HEK293 (cell line): ENCODE measurements around the gene PGGHG.
A peak's percentile ranks its signal among the peaks of the same experiment; 100 is the strongest.
"Not testable (repeated sequence)": the region's sequence is repeated elsewhere in the genome, so short reads cannot be mapped to it uniquely, and the experiment has no call there.

ENCODE experiments used
- CTCF ChIA-PET: fragments of 350-600 bp; formaldehyde crosslinking; extraction: SDS; loops from one replicate; lab custom pipeline; 2021; ENCODE audit warnings: antibody characterized with exemption; lab: Yijun Ruan, JAX
- POLR2A ChIA-PET: fragments of 300-600 bp; formaldehyde crosslinking; extraction: SDS; loops from one replicate; lab custom pipeline; 2020; ENCODE audit warnings: antibody characterized with exemption, inconsistent platforms; lab: Yijun Ruan, JAX
- H3K27ac ChIP-seq: fragments of 200-500 bp; sonication (Bioruptor generic); 2 replicates; pipeline ENCODE4 v1.5.1; 2014; ENCODE audit warnings: low read depth, low read length, control low read depth, inconsistent platforms; ENCODE audit errors: extremely low read depth
- H3K36me3 ChIP-seq, 2 experiments: fragments of 200-500 bp in 1 of 2; sonication (Bioruptor generic) in 1 of 2; 1 replicate in 1 of 2; 2 replicates in 1 of 2; pipeline ENCODE4 v1.5.1; 2014 to 2017; ENCODE audit warnings: inconsistent platforms in 2 of 2, low read length in 2 of 2; ENCODE audit not compliant: control insufficient read depth in 2 of 2, insufficient read depth in 1 of 2
- H3K4me1 ChIP-seq: fragments of 200-500 bp; sonication (Bioruptor generic); 2 replicates; pipeline ENCODE4 v1.5.1; 2014; ENCODE audit warnings: mild to moderate bottlenecking, low read length, inconsistent platforms; ENCODE audit not compliant: control insufficient read depth, insufficient read depth
- H3K4me3 ChIP-seq: 2 replicates; pipeline ENCODE4 v1.5.1; 2011; ENCODE audit warnings: low read depth, mild to moderate bottlenecking, control low read depth, low read length, moderate library complexity
- H3K9me3 ChIP-seq: fragments of 200-500 bp; sonication (Bioruptor generic); 2 replicates; pipeline ENCODE4 v1.5.1; 2014; ENCODE audit warnings: low read depth, low read length, inconsistent platforms; ENCODE audit not compliant: control insufficient read depth, insufficient read depth
- GLIS1 ChIP-seq: fragments of 450-650 bp; formaldehyde crosslinking; IDR thresholded peaks from 2 replicates; pipeline ENCODE4 v1.5.1; 2016; ENCODE audit warnings: missing biosample characterization, missing genetic modification characterization
- GLIS2 ChIP-seq: fragments of 450-650 bp; formaldehyde crosslinking; IDR thresholded peaks from 2 replicates; pipeline ENCODE4 v1.5.1; 2016; ENCODE audit warnings: missing biosample characterization, missing genetic modification characterization
- KLF10 ChIP-seq: fragments of 450-650 bp; IDR thresholded peaks from 2 replicates; pipeline ENCODE4 v1.5.1; 2018; ENCODE audit warnings: missing biosample characterization, mild to moderate bottlenecking, missing genetic modification characterization
- KLF9 ChIP-seq: fragments of 450-650 bp; formaldehyde crosslinking; IDR thresholded peaks from 2 replicates; pipeline ENCODE4 v1.5.1; 2016; ENCODE audit warnings: missing biosample characterization, missing genetic modification characterization, low read depth
- PRDM1 ChIP-seq: fragments of 450-650 bp; formaldehyde crosslinking; IDR thresholded peaks from 2 replicates; pipeline ENCODE4; 2016; ENCODE audit warnings: missing biosample characterization, missing genetic modification characterization
- SCRT2 ChIP-seq: fragments of 450-650 bp; formaldehyde crosslinking; IDR thresholded peaks from 2 replicates; pipeline ENCODE4 v1.5.1; 2016; ENCODE audit warnings: missing biosample characterization, missing genetic modification characterization
- ZIC2 ChIP-seq: fragments of 450-650 bp; formaldehyde crosslinking; IDR thresholded peaks from 2 replicates; pipeline ENCODE4 v1.5.1; 2016; ENCODE audit warnings: missing biosample characterization, missing genetic modification characterization
- ZNF148 ChIP-seq: fragments of 450-650 bp; formaldehyde crosslinking; IDR thresholded peaks from 2 replicates; pipeline ENCODE4 v1.5.0; 2017; ENCODE audit warnings: missing biosample characterization, missing genetic modification characterization, borderline replicate concordance
- ZNF302 ChIP-seq: fragments of 450-650 bp; formaldehyde crosslinking; IDR thresholded peaks from 2 replicates; pipeline ENCODE4 v1.5.1; 2016; ENCODE audit warnings: missing biosample characterization, missing genetic modification characterization, low read depth
- ZNF341 ChIP-seq: fragments of 450-650 bp; formaldehyde crosslinking; IDR thresholded peaks from 2 replicates; pipeline ENCODE4; 2016; ENCODE audit warnings: low read depth, missing biosample characterization, missing genetic modification characterization
- ZNF362 ChIP-seq: fragments of 450-650 bp; formaldehyde crosslinking; IDR thresholded peaks from 2 replicates; pipeline ENCODE4 v1.5.1; 2016; ENCODE audit warnings: missing biosample characterization, missing genetic modification characterization
- ZNF624 ChIP-seq: fragments of 450-650 bp; formaldehyde crosslinking; IDR thresholded peaks from 2 replicates; pipeline ENCODE4 v1.5.1; 2017; ENCODE audit warnings: missing biosample characterization, missing genetic modification characterization
- ZNF677 ChIP-seq: fragments of 450-650 bp; IDR thresholded peaks from 2 replicates; pipeline ENCODE4 v1.5.0; 2018; ENCODE audit warnings: missing biosample characterization, mild to moderate bottlenecking, missing genetic modification characterization, moderate library complexity
- TF ChIP-seq, protein P1 (sequence below): fragments of 450-650 bp; formaldehyde crosslinking; IDR thresholded peaks from 2 replicates; pipeline ENCODE4 v1.5.1; 2017; ENCODE audit warnings: missing biosample characterization, missing genetic modification characterization
- TF ChIP-seq, protein P2 (sequence below): fragments of 450-650 bp; formaldehyde crosslinking; IDR thresholded peaks from 2 replicates; pipeline ENCODE4 v1.5.1; 2017; ENCODE audit warnings: missing biosample characterization, missing genetic modification characterization

The PGGHG gene

GRCh38 chr11:313787-314553 is 25.0 kb downstream of the PGGHG start, which contains the start of gene IFITM1:
IFITM1 (plus strand) TSS chr11:314040; CDS start chr11:314171, 131 bp downstream.
- H3K9me3 ChIP-seq: no peaks in the 10 kb centered on the region
- no peak for TF ChIP-seq ZNF302
- TF ChIP-seq ZNF362 (tag by site-specific recombination): no peak
- TF ChIP-seq PRDM1 (tag by site-specific recombination): peak; percentile 52; the same call in 1 of the 2 replicates
- TF ChIP-seq ZNF341 (tag by site-specific recombination): peak; percentile 79
- TF ChIP-seq GLIS2 (tag by site-specific recombination): peak; percentile 61
- TF ChIP-seq SCRT2 (tag by site-specific recombination): peak; percentile 40; the same call in 1 of the 2 replicates
- peak; percentile 36 for TF ChIP-seq GLIS1
- TF ChIP-seq, protein P1, sequence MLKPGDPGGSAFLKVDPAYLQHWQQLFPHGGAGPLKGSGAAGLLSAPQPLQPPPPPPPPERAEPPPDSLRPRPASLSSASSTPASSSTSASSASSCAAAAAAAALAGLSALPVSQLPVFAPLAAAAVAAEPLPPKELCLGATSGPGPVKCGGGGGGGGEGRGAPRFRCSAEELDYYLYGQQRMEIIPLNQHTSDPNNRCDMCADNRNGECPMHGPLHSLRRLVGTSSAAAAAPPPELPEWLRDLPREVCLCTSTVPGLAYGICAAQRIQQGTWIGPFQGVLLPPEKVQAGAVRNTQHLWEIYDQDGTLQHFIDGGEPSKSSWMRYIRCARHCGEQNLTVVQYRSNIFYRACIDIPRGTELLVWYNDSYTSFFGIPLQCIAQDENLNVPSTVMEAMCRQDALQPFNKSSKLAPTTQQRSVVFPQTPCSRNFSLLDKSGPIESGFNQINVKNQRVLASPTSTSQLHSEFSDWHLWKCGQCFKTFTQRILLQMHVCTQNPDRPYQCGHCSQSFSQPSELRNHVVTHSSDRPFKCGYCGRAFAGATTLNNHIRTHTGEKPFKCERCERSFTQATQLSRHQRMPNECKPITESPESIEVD (tag by site-specific recombination): 0 out of 2 replicates have a peak, but pooled peaks have one; percentile 45
- no peaks in the 10 kb centered on the region for H3K36me3 ChIP-seq
- no peak within 1 kb of the TSS; the same call in 1 of the 2 replicates for H3K4me3 ChIP-seq
- no peak within 1 kb of the TSS for H3K27ac ChIP-seq
- CTCF ChIA-PET: no interaction called here
- H3K4me1 ChIP-seq: no peaks in the 10 kb centered on the region
- POLR2A ChIA-PET: no interaction called here

DNA sequence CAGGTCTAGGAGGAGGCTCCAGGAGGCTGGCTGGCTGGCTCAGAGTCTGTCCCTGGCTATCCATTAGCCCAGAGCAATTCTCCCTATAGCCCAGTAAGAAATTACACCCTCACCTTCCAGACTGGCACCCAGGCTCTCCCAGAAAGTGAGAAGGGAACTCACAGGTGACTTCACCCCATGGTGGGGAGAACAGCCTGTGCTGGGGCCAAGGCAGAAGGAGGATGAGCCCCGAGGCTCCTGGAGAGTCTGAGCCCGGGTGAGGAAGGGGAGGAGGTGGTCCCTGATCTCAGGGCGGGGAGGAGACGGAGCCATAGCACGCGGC is 25.6 kb downstream of the PGGHG start:
- H3K27ac ChIP-seq, H3K36me3 ChIP-seq, H3K4me1 ChIP-seq, H3K4me3 ChIP-seq, POLR2A ChIA-PET, H3K9me3 ChIP-seq, CTCF ChIA-PET: not testable (repeated sequence)

DNA sequence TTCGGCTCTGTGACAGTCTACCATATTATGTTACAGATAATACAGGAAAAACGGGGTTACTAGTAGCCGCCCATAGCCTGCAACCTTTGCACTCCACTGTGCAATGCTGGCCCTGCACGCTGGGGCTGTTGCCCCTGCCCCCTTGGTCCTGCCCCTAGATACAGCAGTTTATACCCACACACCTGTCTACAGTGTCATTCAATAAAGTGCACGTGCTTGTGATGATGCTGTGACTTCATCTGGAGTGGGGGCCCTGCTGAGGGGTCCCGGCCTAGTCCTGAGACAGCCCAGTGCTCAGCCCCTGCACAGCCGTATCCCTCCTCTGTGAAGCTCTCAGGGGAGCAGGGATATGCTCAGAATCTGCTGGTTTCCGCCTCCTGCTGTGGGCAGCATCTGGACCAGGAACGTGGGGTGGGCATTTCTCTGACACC is 26.1 kb downstream of the PGGHG start:
- Histone ChIP-seq H3K9me3 (no peaks in the 10 kb centered on the region), H3K4me1 (no peaks in the 10 kb centered on the region), H3K36me3 (no peaks in the 10 kb centered on the region), H3K27ac (no peak overlapping the region), H3K4me3 (no peak overlapping the region)
- TF ChIP-seq KLF9 (tag by site-specific recombination) (no peak), ZIC2 (no peak), ZNF624 (tag by site-specific recombination) (no peak), KLF10 (tag by site-specific recombination) (no peak), ZNF148 (tag by site-specific recombination) (no peak), ZNF677 (tag by site-specific recombination) (no peak)
- TF ChIP-seq, protein P2, sequence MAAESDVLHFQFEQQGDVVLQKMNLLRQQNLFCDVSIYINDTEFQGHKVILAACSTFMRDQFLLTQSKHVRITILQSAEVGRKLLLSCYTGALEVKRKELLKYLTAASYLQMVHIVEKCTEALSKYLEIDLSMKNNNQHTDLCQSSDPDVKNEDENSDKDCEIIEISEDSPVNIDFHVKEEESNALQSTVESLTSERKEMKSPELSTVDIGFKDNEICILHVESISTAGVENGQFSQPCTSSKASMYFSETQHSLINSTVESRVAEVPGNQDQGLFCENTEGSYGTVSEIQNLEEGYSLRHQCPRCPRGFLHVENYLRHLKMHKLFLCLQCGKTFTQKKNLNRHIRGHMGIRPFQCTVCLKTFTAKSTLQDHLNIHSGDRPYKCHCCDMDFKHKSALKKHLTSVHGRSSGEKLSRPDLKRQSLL: no peak
- CTCF ChIA-PET: interaction anchor here (0.6 kb wide), 1 partner anchor 46 kb away, joined by 3 read pairs; no protein-coding TSS in a partner anchor
- POLR2A ChIA-PET: no interaction called here
